HepG2 (cell line): ENCODE data around the gene CTNNA3. TPM values are rescaled to one million over a fixed set of nuclear protein-coding genes. Genes with fewer than 3 reads are reported as not detected.

Experiments used
- ATAC-seq: fragments of 200-7000 bp; cut with Tn5 transposase; 3 replicates; pipeline ENCODE4 v1.9.1; 2020; ENCODE audit warnings: mild to moderate bottlenecking, moderate library complexity
- BruUV-seq: library from RNA; stranded (reverse); fragments of 400-500 nt; replicated peaks from 2 replicates; lab custom pipeline; 2021; lab: Mats Ljungman, UMichigan
- CTCF ChIA-PET: fragments of 300-600 bp; formaldehyde crosslinking; extraction: SDS; loops from one replicate; lab custom pipeline; 2021; ENCODE audit warnings: low total read pairs, inconsistent platforms, low intra/inter-chr PET ratio; lab: Yijun Ruan, JAX
- POLR2A ChIA-PET: fragments of 350-600 bp; sonication (Branson Sonifier 250); formaldehyde crosslinking; loops from one replicate; lab custom pipeline; 2020; ENCODE audit warnings: antibody characterized with exemption, inconsistent platforms; lab: Yijun Ruan, JAX
- DNase-seq: peaks from one replicate; pipeline ENCODE4 v3.0.0-alpha.2; 2015; ENCODE audit warnings: low spot score
- FAIRE-seq: peaks from 3 replicates; lab custom pipeline; 2011; peaks lifted over from hg19 to GRCh38; lab: Jason Lieb, UNC
- H2AFZ ChIP-seq: one replicate; pipeline ENCODE4 v1.6.1; 2011; ENCODE audit warnings: low read length, inconsistent platforms
- H3K27ac ChIP-seq: fragments of 300-600 bp; 3 replicates; pipeline ENCODE4 v1.8.0; 2011; ENCODE audit warnings: mixed run types, mild to moderate bottlenecking, mixed read lengths, low read length, inconsistent platforms; ENCODE audit not compliant: insufficient read depth; ENCODE audit errors: extremely low read length
- H3K27me3 ChIP-seq, 2 experiments: fragments of 200-600 bp in 1 of 2; 2 replicates in 1 of 2; 3 replicates in 1 of 2; pipeline versions ENCODE4 v1.6.0 to v1.8.0; 2011; ENCODE audit warnings: low read length in 2 of 2, mild to moderate bottlenecking in 2 of 2, moderate library complexity in 2 of 2, inconsistent platforms in 1 of 2; ENCODE audit not compliant: insufficient read depth in 2 of 2, control insufficient read depth in 1 of 2
- H3K36me3 ChIP-seq, 2 experiments: fragments of 200-600 bp in 1 of 2; replicated peaks in 1 of 2; 2 replicates in 1 of 2; 3 replicates in 1 of 2; pipeline versions ENCODE4 v1.5.1 to v1.8.0; 2011; ENCODE audit warnings: low read length in 2 of 2, inconsistent platforms in 1 of 2; ENCODE audit not compliant: insufficient read depth in 2 of 2, control insufficient read depth in 1 of 2
- H3K4me1 ChIP-seq: 2 replicates; pipeline ENCODE4 v1.5.1; 2012; ENCODE audit warnings: low read length, inconsistent platforms; ENCODE audit not compliant: insufficient read depth
- H3K4me2 ChIP-seq: 2 replicates; pipeline ENCODE4 v1.6.0; 2011; ENCODE audit warnings: low read depth, low read length, inconsistent platforms
- H3K4me3 ChIP-seq, 3 experiments: fragments of 200-600 bp in 1 of 3; sonication (generic), shearing (Covaris generic) in 1 of 3; replicated peaks in 1 of 3; 2 replicates each; pipeline ENCODE4 v1.5.1; 2011 to 2016; ENCODE audit warnings: low read length in 3 of 3, inconsistent platforms in 2 of 3, low read depth in 2 of 3, mild to moderate bottlenecking in 2 of 3, control low read depth in 1 of 3, mixed read lengths in 1 of 3; ENCODE audit not compliant: insufficient read depth in 1 of 3
- H3K79me2 ChIP-seq: one replicate; pipeline ENCODE4 v1.6.1; 2011; ENCODE audit warnings: low read length, inconsistent platforms; ENCODE audit not compliant: insufficient read depth
- H3K9ac ChIP-seq: 2 replicates; pipeline ENCODE4 v1.6.0; 2011; ENCODE audit warnings: mild to moderate bottlenecking, low read depth, low read length, inconsistent platforms; ENCODE audit not compliant: insufficient read depth
- H3K9me3 ChIP-seq: 2 replicates; pipeline ENCODE4 v1.5.1; 2012; ENCODE audit warnings: mild to moderate bottlenecking, low read length
- H4K20me1 ChIP-seq: 2 replicates; pipeline ENCODE4 v1.6.0; 2011; ENCODE audit warnings: inconsistent platforms, mild to moderate bottlenecking, low read length, moderate library complexity; ENCODE audit not compliant: insufficient read depth
- DNMT3B ChIP-seq: conservative IDR thresholded peaks from 2 replicates; pipeline ENCODE4 v1.6.1; 2016; ENCODE audit warnings: missing biosample characterization, control low read depth
- GFI1 ChIP-seq: sonication (generic); formaldehyde crosslinking; IDR thresholded peaks from 2 replicates; pipeline ENCODE4 v1.5.0; 2020; ENCODE audit warnings: missing genetic modification reagents, mild to moderate bottlenecking, borderline replicate concordance
- GLMP ChIP-seq: sonication (generic); formaldehyde crosslinking; IDR thresholded peaks from 2 replicates; pipeline ENCODE4 v1.9.0; 2021; ENCODE audit warnings: missing genetic modification reagents, mild to moderate bottlenecking, borderline replicate concordance
- HES4 ChIP-seq: sonication (generic); formaldehyde crosslinking; IDR thresholded peaks from 2 replicates; pipeline ENCODE4 v1.9.0; 2021; ENCODE audit warnings: mild to moderate bottlenecking, missing genetic modification reagents, borderline replicate concordance
- IKZF1 ChIP-seq: fragments of 450-650 bp; IDR thresholded peaks from 2 replicates; pipeline ENCODE4 v1.7.1; 2016
- IRX3 ChIP-seq: sonication (generic); formaldehyde crosslinking; IDR thresholded peaks from 2 replicates; pipeline ENCODE4 v1.8.1; 2023; ENCODE audit warnings: mild to moderate bottlenecking, low read depth, missing genetic modification reagents, borderline replicate concordance
- JDP2 ChIP-seq: sonication (generic); formaldehyde crosslinking; IDR thresholded peaks from 2 replicates; pipeline ENCODE4 v1.8.1; 2022; ENCODE audit warnings: missing genetic modification reagents, borderline replicate concordance
- KLF15 ChIP-seq: sonication (generic); formaldehyde crosslinking; IDR thresholded peaks from 2 replicates; pipeline ENCODE4 v1.8.1; 2023; ENCODE audit warnings: borderline replicate concordance, mild to moderate bottlenecking, inconsistent platforms, missing genetic modification reagents, mixed read lengths
- LRRFIP1 ChIP-seq: sonication (generic); formaldehyde crosslinking; conservative IDR thresholded peaks from 2 replicates; pipeline ENCODE4 v1.4.0; 2020; ENCODE audit warnings: missing genetic modification reagents
- SATB2 ChIP-seq: sonication (generic); formaldehyde crosslinking; IDR thresholded peaks from 2 replicates; pipeline ENCODE4 v1.5.0; 2020; ENCODE audit warnings: missing genetic modification reagents
- ZNF318 ChIP-seq: sonication (generic); formaldehyde crosslinking; IDR thresholded peaks from 2 replicates; pipeline ENCODE4 v1.4.0; 2020; ENCODE audit warnings: mild to moderate bottlenecking, missing genetic modification reagents
- ZNF337 ChIP-seq: sonication (generic); formaldehyde crosslinking; IDR thresholded peaks from 2 replicates; pipeline ENCODE4 v1.5.1; 2020; ENCODE audit warnings: missing genetic modification reagents, low read depth, mild to moderate bottlenecking, borderline replicate concordance
- ZNF550 ChIP-seq: sonication (generic); formaldehyde crosslinking; IDR thresholded peaks from 2 replicates; pipeline ENCODE4 v1.4.0; 2020; ENCODE audit warnings: mild to moderate bottlenecking, missing genetic modification reagents, borderline replicate concordance
- WGBS: methylation state at CpG from one replicate; pipeline ENCODE4 v1.1.6; 2017; ENCODE audit warnings: low lambda C conversion rate; 5-methylcytosine and 5-hydroxymethylcytosine counted together
- in situ Hi-C: cut with HindIII; loops from 2 replicates; pipeline ENCODE4 v1.10.0; 2017; ENCODE audit warnings: low pct_unique_long_range_greater_than_20kb; ENCODE audit not compliant: extremely low pct_ligation_motif_present
- intact Hi-C: fragments of 100-400 bp; cut with micrococcal nuclease; formaldehyde crosslinking; loops from one replicate; pipeline ENCODE4 v1.10.0; 2022; ENCODE audit not compliant: unreplicated experiment
- polyA plus RNA-seq, 8 experiments: library from polyadenylated mRNA; depleted of rRNA in 3 of 8; stranded (reverse) in 7 of 8; unstranded in 1 of 8; fragments of >200 nt; fragmentation: Illumina TruSeq in 4 of 8; extraction: Trizol in 4 of 8; gene quantifications; 2 replicates each; pipeline versions ENCODE4 v1.2.1 to v1.2.3, GENCODE V29; 2011 to 2016; ENCODE audit warnings: low read depth in 4 of 8, missing spikeins in 1 of 8, mixed read lengths in 1 of 8; ENCODE audit not compliant: insufficient read depth in 1 of 8
- total RNA-seq, 5 experiments: library from RNA; depleted of rRNA; stranded (reverse); fragments of >200 nt; fragmentation: Illumina TruSeq; extraction: Trizol; gene quantifications; 2 replicates each; pipeline ENCODE4 v1.2.3, GENCODE V29; 2016; ENCODE audit warnings: low read depth in 1 of 5

The CTNNA3 gene
- total and polyA plus RNA-seq, 2 of the 13 experiments (the other 11 are each of a cell fraction or from before 2014, with no cell fraction given) = not detected

- Histone ChIP-seq H3K4me2 (no peak overlapping the region), H3K36me3 (no peaks in the 10 kb centered on the region), H3K27ac (no peak overlapping the region), H2AFZ (no peak overlapping the region), H3K4me1 (no peaks in the 10 kb centered on the region), H3K4me3 (no peak overlapping the region), H3K9ac (no peak overlapping the region), H3K27me3 (no peaks in the 10 kb centered on the region), H3K79me2 (no peaks in the 10 kb centered on the region), H4K20me1 (no peaks in the 10 kb centered on the region), H3K9me3 (no peaks in the 10 kb centered on the region)
- ChIA-PET CTCF (no interaction called here), POLR2A (no interaction called here)
- DNase-seq = no peak
- BruUV-seq = no TSS peak
- intact Hi-C loops = no loop called here
- 48% methylated on average over 2 of the region's 2 CpGs for WGBS
- in situ Hi-C loops = no loop called here
- no peak for ATAC-seq
- FAIRE-seq = no peak
- no peak for TF ChIP-seq JDP2 (CRISPR knock-in tag)
- TF ChIP-seq IKZF1 = no peak
- TF ChIP-seq IRX3 (CRISPR knock-in tag) = no peak
- no peak for TF ChIP-seq DNMT3B (CRISPR knock-in tag)
- TF ChIP-seq LRRFIP1 (CRISPR knock-in tag) = no peak
- no peak for TF ChIP-seq HES4
- TF ChIP-seq GFI1 (CRISPR knock-in tag) = no peak
- TF ChIP-seq SATB2 = no peak
- TF ChIP-seq ZNF318 (CRISPR knock-in tag) = no peak
- TF ChIP-seq ZNF337 (CRISPR knock-in tag) = no peak
- TF ChIP-seq ZNF550 (CRISPR knock-in tag) = no peak
- TF ChIP-seq GLMP (CRISPR knock-in tag) = no peak
- no peak for TF ChIP-seq KLF15 (CRISPR knock-in tag)
Observed at GRCh38 chr10:66919248-66919647, 776.7 kb downstream of the CTNNA3 start.
